NCI-H748 (cell line): ENCODE data around the gene IL1RAP.
"Not testable (repeated sequence)": the region's sequence is repeated elsewhere in the genome, so short reads cannot be mapped to it uniquely, and the experiment has no call there.

Experiments
- DNase-seq: peaks from one replicate; lab custom pipeline; 2025; ENCODE audit not compliant: unreplicated experiment; lab: John Stamatoyannopoulos, UW

IL1RAP gene

DNA sequence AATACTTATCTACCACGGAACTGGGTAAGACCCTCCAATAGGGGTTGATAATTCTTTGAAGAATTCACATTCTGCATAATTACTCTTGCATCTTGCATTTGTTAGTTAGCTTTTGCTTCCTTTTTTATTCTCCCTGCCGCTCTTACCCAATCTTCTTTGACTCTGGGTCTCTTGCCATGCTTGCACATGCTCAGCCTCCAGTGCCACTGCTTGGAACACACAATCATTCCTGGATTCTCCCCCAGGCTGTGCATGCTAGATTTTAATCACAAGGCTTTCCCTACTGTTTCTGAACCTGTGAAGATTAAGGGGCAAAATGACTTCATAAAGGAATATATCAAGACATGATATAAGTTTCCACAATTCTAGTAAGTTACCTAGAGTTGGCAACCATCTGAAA lies 133.1 kb downstream of the IL1RAP start:
- no peak for DNase-seq

GRCh38 chr3:190655933-190656332 lies 142.0 kb downstream of the IL1RAP start:
- no peak for DNase-seq

GRCh38 chr3:190658106-190658505 lies 144.2 kb downstream of the IL1RAP start:
- DNase-seq, result no peak

GRCh38 chr3:190666821-190667220 lies 152.9 kb downstream of the IL1RAP start:
- DNase-seq, result no peak

- no peak for DNase-seq
Observed at GRCh38 chr3:190671658-190672057, 157.8 kb downstream of the IL1RAP start.

- no peak for DNase-seq
Observed at GRCh38 chr3:190673148-190673547, 159.3 kb downstream of the IL1RAP start.

GRCh38 chr3:190676481-190676880 lies 162.6 kb downstream of the IL1RAP start:
- no peak for DNase-seq

GRCh38 chr3:190677001-190677400 lies 163.1 kb downstream of the IL1RAP start:
- DNase-seq, result no peak

DNA sequence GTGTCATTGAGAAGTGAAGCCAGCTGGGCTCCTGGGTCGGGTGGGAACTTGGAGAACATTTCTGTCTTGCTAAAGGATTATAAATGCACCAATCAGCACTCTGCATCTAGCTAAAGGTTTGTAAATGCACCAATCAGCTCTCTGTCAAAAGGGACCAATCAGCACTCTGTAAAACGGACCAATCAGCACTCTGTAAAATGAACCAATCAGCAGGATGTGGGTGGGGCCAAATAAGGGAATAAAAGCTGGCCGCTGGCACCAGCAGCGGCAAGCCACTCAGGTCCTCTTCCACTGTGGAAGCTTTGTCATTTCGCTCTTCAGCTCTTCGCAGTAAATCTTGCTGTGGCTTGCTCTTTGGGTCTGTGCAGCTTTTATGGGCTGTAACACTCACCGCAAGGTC lies 164.0 kb downstream of the IL1RAP start:
- DNase-seq, result not testable (repeated sequence)

DNA sequence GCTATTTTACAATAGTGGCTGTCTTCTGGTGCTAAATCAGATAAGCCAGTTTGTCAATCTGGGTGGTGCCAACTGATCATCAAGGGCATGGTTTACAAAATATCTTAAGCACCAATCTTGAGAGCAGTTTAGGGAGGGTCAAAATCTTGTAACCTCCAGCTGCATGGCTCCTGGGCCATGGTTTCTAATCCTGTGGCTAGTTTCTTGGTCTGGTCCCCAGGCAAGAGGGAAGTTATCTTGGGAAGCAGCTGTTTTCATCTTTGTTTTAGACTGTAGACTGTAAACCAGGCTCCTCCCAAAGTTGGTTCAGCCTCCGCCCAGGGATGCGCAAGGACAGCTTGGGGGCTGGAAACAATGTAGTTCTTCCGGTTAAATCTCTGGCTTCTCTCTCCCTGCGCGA lies 166.8 kb downstream of the IL1RAP start:
- no peak for DNase-seq

DNA sequence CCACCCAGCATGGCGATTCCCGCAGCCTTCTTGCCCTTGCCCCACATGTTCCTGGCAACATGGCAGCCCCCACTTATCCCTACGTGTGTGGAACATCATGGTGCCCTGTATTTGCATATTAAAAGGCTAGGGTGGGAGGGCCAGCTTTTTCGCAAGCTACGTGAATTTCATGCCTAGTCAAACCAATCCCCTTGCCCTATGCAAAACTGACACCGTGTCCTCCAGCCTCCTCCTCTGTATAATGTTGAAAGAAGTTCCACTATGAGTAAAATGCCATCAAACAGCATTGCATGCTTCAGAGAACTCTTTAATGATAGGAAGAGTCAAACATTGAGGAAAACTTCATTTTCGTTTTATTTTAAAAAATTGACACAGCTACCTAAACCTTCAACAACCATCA lies 170.9 kb downstream of the IL1RAP start:
- DNase-seq, result no peak

GRCh38 chr3:190686011-190686410 lies 172.1 kb downstream of the IL1RAP start:
- DNase-seq, result no peak

GRCh38 chr3:190690246-190690645 lies 176.4 kb downstream of the IL1RAP start:
- no peak for DNase-seq

DNA sequence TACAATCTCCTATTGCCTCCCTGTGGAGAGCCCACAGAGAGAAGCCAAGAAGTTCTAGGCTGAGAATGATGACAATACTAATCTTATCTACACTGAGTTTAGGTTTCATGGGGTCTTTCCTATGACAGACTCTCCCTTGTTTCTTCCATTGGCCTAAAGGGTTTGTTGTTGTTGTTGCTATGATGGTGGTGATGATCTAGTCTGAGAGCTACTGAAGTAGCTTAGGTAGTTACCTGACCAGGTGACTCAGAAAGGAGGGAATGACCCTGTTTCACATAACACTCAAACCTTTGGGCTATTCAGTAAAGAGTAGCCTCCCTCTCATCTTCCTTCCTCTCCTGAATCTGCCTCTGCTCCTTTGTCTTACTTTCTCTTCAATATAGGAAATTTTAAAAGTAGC lies 178.4 kb downstream of the IL1RAP start:
- DNase-seq, result no peak

DNA sequence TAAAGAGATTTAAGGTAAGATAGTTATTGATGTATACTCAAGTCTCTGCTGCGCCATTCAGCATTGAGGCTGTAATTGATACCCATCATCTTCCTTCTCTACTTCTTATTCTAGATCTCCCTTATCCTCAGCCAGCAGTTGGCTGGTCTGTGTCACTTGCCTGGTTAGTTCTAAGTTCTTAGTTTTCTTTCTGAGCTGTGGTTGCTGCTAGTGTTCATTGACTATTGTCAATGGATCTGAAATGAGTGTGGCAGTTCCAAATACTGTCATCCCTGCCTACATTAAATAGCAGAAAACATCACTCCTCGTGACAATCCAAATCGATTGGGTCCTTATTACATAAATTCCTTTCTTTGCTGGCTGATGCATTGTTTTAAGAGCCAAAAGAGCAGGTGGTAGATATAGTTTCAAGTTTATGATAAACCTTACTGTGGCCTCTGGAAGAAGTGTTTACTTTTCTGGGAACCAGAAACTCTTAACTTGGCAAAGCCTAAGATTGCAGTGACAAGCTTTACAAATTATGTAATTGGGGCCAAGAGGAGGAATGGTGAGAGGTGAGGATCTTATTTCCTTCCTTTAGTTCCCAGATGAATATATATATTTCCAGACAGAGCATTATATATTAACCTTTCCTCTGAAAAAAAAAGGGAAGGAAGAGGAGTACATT lies 180.6 kb downstream of the IL1RAP start:
- no peak for DNase-seq

GRCh38 chr3:190695225-190695624 lies 181.3 kb downstream of the IL1RAP start:
- DNase-seq, result no peak

- DNase-seq, result no peak
Observed at GRCh38 chr3:190695994-190696393, 182.1 kb downstream of the IL1RAP start.

DNA sequence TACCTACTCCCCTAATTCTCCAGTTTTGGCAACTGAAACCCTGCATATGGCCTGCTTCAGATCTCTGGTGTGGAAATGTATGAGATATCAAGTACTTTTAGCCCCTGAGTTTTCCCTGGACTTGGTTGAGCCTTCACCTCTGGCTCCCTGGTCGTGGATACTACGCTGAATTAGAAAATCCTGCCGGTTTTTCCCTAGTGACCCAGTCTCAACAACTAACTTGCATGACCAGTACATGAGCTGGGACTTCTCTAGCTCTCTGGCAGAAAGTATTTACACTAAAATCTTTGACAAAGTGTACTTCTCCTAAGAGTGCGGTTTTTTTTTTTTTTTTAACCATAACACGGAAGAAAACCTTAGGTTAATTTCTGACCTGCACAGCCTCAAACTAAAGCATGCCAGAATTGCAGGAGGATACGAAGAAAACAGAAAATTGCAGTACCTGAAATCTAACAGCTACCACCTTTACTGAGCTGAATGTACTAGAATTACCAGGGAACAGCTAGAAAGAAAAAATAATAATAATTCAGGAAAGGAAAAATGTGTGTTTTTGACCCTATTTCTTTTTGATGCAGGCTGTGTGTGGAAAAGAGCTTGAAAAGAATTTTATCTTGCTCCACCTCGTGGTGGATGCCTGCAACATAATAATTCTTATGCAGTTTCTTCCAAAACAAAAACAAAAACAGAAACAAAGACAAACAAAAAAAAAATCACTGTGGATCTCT lies 183.1 kb downstream of the IL1RAP start:
- peak; percentile 16 for DNase-seq

DNA sequence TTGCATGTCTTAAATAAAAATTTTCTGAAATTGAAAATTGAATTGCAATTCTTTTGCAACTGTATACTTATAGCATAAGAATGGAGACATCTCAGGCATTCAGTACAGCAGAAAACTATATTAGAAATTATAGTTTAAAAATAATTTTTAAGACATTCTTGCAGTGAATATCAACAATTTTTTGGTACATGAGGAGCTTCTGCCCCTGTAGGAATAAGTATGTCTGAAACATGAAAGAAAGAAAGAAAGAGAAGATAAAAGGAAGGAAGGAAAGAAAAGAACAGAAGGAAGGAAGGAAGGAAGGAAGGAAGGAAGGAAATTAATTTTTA lies 183.6 kb downstream of the IL1RAP start:
- DNase-seq, result no peak

GRCh38 chr3:190697901-190698300 lies 184.0 kb downstream of the IL1RAP start:
- no peak for DNase-seq

DNA sequence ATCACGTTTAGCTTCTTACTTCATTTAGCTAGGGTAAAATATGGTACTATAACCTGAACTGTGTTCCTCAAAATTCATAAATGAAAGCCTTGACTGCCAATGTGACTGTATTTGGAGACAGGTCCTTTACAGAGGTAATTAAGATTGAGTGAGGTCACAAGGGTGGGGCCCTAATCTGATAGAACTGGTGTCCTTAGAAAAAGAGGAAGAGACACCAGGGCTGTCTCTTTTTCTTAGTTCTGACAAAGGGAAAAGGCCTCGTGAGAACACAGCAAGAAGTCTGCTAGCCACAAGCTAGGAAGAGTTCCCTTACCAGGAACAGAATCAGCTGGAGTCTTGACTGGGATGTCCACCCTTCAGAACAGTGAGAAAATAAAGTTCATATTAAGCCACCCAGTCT lies 185.9 kb downstream of the IL1RAP start:
- DNase-seq, result no peak

- peak; percentile 13 for DNase-seq
Observed at GRCh38 chr3:190701096-190701532, 187.2 kb downstream of the IL1RAP start.

- DNase-seq, result no peak
Observed at GRCh38 chr3:190706582-190706981, 192.7 kb downstream of the IL1RAP start.
